Liver (tissue), 9 donors: ENCODE measurements around the gene CRYGS. TPM values are rescaled to one million over a fixed set of nuclear protein-coding genes. Genes with fewer than 3 reads are reported as not detected.

Experiments used
- DNase-seq: peaks from one replicate; pipeline ENCODE4 v3.0.0-alpha.2; 2017; ENCODE audit warnings: low spot score
- H3K27ac ChIP-seq, 2 donors: one replicate each; pipeline ENCODE4 v1.7.0; 2013; ENCODE audit warnings: inconsistent platforms in 2 of 2, low read length in 2 of 2, control low read depth in 1 of 2, low read depth in 1 of 2, mild to moderate bottlenecking in 1 of 2
- H3K27me3 ChIP-seq, 4 donors: one replicate each; pipeline versions ENCODE4 v1.6.1 to v1.7.0; 2013; ENCODE audit warnings: low read length in 3 of 4, inconsistent platforms in 1 of 4, mild to moderate bottlenecking in 1 of 4, moderate library complexity in 1 of 4; ENCODE audit not compliant: control insufficient read depth in 4 of 4, insufficient read depth in 4 of 4
- H3K36me3 ChIP-seq, 4 donors: one replicate each; pipeline versions ENCODE4 v1.6.1 to v1.7.0; 2013; ENCODE audit warnings: low read length in 3 of 4, mild to moderate bottlenecking in 3 of 4, low read depth in 1 of 4, moderate library complexity in 1 of 4; ENCODE audit not compliant: control insufficient read depth in 4 of 4, insufficient read depth in 3 of 4
- H3K4me1 ChIP-seq, 4 donors: one replicate each; pipeline versions ENCODE4 v1.6.1 to v1.7.0; 2013; ENCODE audit warnings: low read length in 3 of 4, mild to moderate bottlenecking in 3 of 4, moderate library complexity in 1 of 4; ENCODE audit not compliant: control insufficient read depth in 4 of 4, insufficient read depth in 4 of 4
- H3K4me3 ChIP-seq, 3 donors: one replicate each; pipeline versions ENCODE4 v1.6.1 to v1.7.0; 2013; ENCODE audit warnings: low read length in 3 of 3, control low read depth in 1 of 3, low read depth in 1 of 3, mild to moderate bottlenecking in 1 of 3
- H3K9ac ChIP-seq, 2 donors: one replicate each; pipeline ENCODE4 v1.7.0; 2013; ENCODE audit warnings: low read length in 2 of 2, mild to moderate bottlenecking in 2 of 2, moderate library complexity in 2 of 2, control low read depth in 1 of 2, low read depth in 1 of 2
- H3K9me3 ChIP-seq, 4 donors: one replicate each; pipeline versions ENCODE4 v1.6.1 to v1.7.0; 2013; ENCODE audit warnings: low read length in 3 of 4; ENCODE audit not compliant: control insufficient read depth in 4 of 4
- CTCF ChIP-seq: fragments of 150-350 bp; IDR thresholded peaks from 2 replicates; pipeline ENCODE4 v1.5.1; 2017; ENCODE audit warnings: improper control_type of control experiment, low read depth, low read length; ENCODE audit not compliant: missing input control
- EGR1 ChIP-seq, 2 donors: IDR thresholded peaks; 2 replicates each; pipeline ENCODE4 v1.6.1; 2016 to 2018; ENCODE audit warnings: antibody characterized with exemption in 2 of 2, low read depth in 2 of 2
- FOXA1 ChIP-seq: IDR thresholded peaks from 2 replicates; pipeline ENCODE4 v1.6.1; 2016; ENCODE audit warnings: antibody characterized with exemption
- FOXA2 ChIP-seq: IDR thresholded peaks from 2 replicates; pipeline ENCODE4 v1.6.1; 2016; ENCODE audit warnings: antibody characterized with exemption
- GABPA ChIP-seq, 2 donors: IDR thresholded peaks in 1 of 2; conservative IDR thresholded peaks in 1 of 2; 2 replicates each; pipeline ENCODE4 v1.6.1; 2016; ENCODE audit warnings: antibody characterized with exemption in 2 of 2, mild to moderate bottlenecking in 1 of 2, moderate library complexity in 1 of 2
- HNF4A ChIP-seq, 2 donors: conservative IDR thresholded peaks; 2 replicates each; pipeline ENCODE4 v1.6.1; 2016; ENCODE audit warnings: antibody characterized with exemption in 2 of 2, mild to moderate bottlenecking in 2 of 2
- HNF4G ChIP-seq: IDR thresholded peaks from 2 replicates; pipeline ENCODE4 v1.6.1; 2016; ENCODE audit warnings: antibody characterized with exemption
- JUND ChIP-seq, 2 donors: IDR thresholded peaks; 2 replicates each; pipeline ENCODE4 v1.6.1; 2016; ENCODE audit warnings: antibody characterized with exemption in 2 of 2
- NR2F2 ChIP-seq: IDR thresholded peaks from 2 replicates; pipeline ENCODE4 v1.6.1; 2016; ENCODE audit warnings: antibody characterized with exemption
- RAD21 ChIP-seq, 2 donors: IDR thresholded peaks; 2 replicates each; pipeline ENCODE4 v1.6.1; 2016; ENCODE audit warnings: antibody characterized with exemption in 2 of 2, mild to moderate bottlenecking in 2 of 2
- RXRA ChIP-seq, 2 donors: IDR thresholded peaks; 2 replicates each; pipeline ENCODE4 v1.6.1; 2017 to 2018; ENCODE audit warnings: antibody characterized with exemption in 2 of 2, mild to moderate bottlenecking in 1 of 2
- SP1 ChIP-seq: IDR thresholded peaks from 2 replicates; pipeline ENCODE4 v1.6.1; 2018; ENCODE audit warnings: antibody characterized with exemption, mild to moderate bottlenecking
- TAF1 ChIP-seq: conservative IDR thresholded peaks from 2 replicates; pipeline ENCODE4 v1.6.1; 2016; ENCODE audit warnings: antibody characterized with exemption, mild to moderate bottlenecking
- YY1 ChIP-seq: IDR thresholded peaks from 2 replicates; pipeline ENCODE4 v1.6.1; 2016; ENCODE audit warnings: antibody characterized with exemption, mild to moderate bottlenecking
- WGBS: extraction: QIAGEN DNeasy Blood & Tissue Kit; methylation state at CpG from one replicate; pipeline ENCODE4 v1.1.7; 2013; 5-methylcytosine and 5-hydroxymethylcytosine counted together
- polyA plus RNA-seq, 2 donors: library from polyadenylated mRNA; stranded (reverse) in 1 of 2; unstranded in 1 of 2; fragments of 200-250 nt in 1 of 2; fragments of >200 nt in 1 of 2; fragmentation: Nextera tagmentation in 1 of 2; extraction: Ambion mirVana in 1 of 2; gene quantifications; one replicate each; pipeline versions ENCODE4 v1.2.1 to v1.2.3, GENCODE V29; 2013 to 2015
- total RNA-seq, 2 donors: library from RNA; depleted of rRNA; stranded (reverse); fragments of >200 nt; gene quantifications; one replicate each; pipeline ENCODE4 v1.2.3, GENCODE V29; 2014
- TF ChIP-seq, protein P1 (sequence below): IDR thresholded peaks from 2 replicates; pipeline ENCODE4 v1.6.1; 2016; ENCODE audit warnings: antibody characterized with exemption
- TF ChIP-seq, protein P2 (sequence below): IDR thresholded peaks from 2 replicates; pipeline ENCODE4 v1.6.1; 2016; ENCODE audit warnings: antibody characterized with exemption
- TF ChIP-seq, protein P3 (sequence below): IDR thresholded peaks from 2 replicates; pipeline ENCODE4 v1.6.1; 2016; ENCODE audit warnings: antibody characterized with exemption
- TF ChIP-seq, protein P4 (sequence below): IDR thresholded peaks from 2 replicates; pipeline ENCODE4 v1.6.1; 2016; ENCODE audit warnings: antibody characterized with exemption, mild to moderate bottlenecking
- donor health status: healthy.
- donor health status: healthy.
- donor health status: healthy.
- donor health status: healthy.
- donor health status: healthy.

CRYGS gene
- total and polyA plus RNA-seq, 4 donors: 0.53 to 3.6 (median 1.2) TPM

DNA sequence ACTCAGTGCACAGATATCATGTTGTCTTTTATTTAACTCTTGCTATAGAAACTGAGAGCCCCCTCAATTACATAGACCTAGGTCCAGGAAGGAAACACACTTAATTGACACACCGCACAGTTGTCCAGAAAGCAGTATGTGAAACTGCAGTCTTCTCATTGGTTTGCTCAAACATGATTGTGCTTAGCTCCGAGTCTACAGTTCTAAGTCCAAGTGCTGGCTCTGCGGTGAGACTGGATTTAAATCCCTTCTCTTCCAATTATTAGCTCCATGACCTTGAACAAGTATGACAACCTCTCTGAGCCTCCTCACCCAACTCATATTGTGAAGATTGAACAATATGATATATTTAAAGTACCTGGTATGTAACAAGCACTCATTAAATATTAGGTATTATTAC is 49.7 kb upstream of the CRYGS start (continued):
- TF ChIP-seq CTCF (no peak), RAD21 (IDR thresholded peaks at IDR 0.05) (no peak), TAF1 (no peak), NR2F2 (no peak), HNF4G (peak; percentile 38), JUND (IDR thresholded peaks at IDR 0.05) (peak in 1 of 2 donors; percentile 19)
- TF ChIP-seq, protein P1, sequence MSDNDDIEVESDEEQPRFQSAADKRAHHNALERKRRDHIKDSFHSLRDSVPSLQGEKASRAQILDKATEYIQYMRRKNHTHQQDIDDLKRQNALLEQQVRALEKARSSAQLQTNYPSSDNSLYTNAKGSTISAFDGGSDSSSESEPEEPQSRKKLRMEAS: no peak
- TF ChIP-seq, protein P2, sequence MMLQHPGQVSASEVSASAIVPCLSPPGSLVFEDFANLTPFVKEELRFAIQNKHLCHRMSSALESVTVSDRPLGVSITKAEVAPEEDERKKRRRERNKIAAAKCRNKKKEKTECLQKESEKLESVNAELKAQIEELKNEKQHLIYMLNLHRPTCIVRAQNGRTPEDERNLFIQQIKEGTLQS: no peak

GRCh38 chr3:186592682-186593081 is 48.5 kb upstream of the CRYGS start:
- Histone ChIP-seq H3K27ac (no peak overlapping the region), H3K4me1 (peaks cover 10 to 45% (median 31%) of the 10 kb centered on the region in 4 donors), H3K4me3 (no peak overlapping the region), H3K9me3 (no peaks in the 10 kb centered on the region), H3K27me3 (no peaks in the 10 kb centered on the region), H3K36me3 (no peaks in the 10 kb centered on the region), H3K9ac (no peak overlapping the region)
- DNase-seq: no peak
- WGBS: 95% methylated on average over 4 of the region's 4 CpGs
- no peak for TF ChIP-seq EGR1 (IDR thresholded peaks at IDR 0.05; ENCODE audit: low read depth in 2 of 2)
- TF ChIP-seq HNF4G: no peak
- no peak for TF ChIP-seq FOXA2
- TF ChIP-seq, protein P1: no peak
- TF ChIP-seq RAD21 (IDR thresholded peaks at IDR 0.05): no peak
- TF ChIP-seq GABPA (IDR thresholded peaks at IDR 0.05 in 1 of 2, conservative IDR thresholded peaks at IDR 0.05 in 1 of 2): no peak
- TF ChIP-seq HNF4A (conservative IDR thresholded peaks at IDR 0.05): no peak
- TF ChIP-seq NR2F2: no peak
- no peak for TF ChIP-seq SP1
- no peak for TF ChIP-seq YY1
- no peak for TF ChIP-seq FOXA1
- no peak for TF ChIP-seq RXRA (IDR thresholded peaks at IDR 0.05)
- TF ChIP-seq, protein P3, sequence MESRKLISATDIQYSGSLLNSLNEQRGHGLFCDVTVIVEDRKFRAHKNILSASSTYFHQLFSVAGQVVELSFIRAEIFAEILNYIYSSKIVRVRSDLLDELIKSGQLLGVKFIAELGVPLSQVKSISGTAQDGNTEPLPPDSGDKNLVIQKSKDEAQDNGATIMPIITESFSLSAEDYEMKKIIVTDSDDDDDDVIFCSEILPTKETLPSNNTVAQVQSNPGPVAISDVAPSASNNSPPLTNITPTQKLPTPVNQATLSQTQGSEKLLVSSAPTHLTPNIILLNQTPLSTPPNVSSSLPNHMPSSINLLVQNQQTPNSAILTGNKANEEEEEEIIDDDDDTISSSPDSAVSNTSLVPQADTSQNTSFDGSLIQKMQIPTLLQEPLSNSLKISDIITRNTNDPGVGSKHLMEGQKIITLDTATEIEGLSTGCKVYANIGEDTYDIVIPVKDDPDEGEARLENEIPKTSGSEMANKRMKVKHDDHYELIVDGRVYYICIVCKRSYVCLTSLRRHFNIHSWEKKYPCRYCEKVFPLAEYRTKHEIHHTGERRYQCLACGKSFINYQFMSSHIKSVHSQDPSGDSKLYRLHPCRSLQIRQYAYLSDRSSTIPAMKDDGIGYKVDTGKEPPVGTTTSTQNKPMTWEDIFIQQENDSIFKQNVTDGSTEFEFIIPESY: no peak
- TF ChIP-seq, protein P4, sequence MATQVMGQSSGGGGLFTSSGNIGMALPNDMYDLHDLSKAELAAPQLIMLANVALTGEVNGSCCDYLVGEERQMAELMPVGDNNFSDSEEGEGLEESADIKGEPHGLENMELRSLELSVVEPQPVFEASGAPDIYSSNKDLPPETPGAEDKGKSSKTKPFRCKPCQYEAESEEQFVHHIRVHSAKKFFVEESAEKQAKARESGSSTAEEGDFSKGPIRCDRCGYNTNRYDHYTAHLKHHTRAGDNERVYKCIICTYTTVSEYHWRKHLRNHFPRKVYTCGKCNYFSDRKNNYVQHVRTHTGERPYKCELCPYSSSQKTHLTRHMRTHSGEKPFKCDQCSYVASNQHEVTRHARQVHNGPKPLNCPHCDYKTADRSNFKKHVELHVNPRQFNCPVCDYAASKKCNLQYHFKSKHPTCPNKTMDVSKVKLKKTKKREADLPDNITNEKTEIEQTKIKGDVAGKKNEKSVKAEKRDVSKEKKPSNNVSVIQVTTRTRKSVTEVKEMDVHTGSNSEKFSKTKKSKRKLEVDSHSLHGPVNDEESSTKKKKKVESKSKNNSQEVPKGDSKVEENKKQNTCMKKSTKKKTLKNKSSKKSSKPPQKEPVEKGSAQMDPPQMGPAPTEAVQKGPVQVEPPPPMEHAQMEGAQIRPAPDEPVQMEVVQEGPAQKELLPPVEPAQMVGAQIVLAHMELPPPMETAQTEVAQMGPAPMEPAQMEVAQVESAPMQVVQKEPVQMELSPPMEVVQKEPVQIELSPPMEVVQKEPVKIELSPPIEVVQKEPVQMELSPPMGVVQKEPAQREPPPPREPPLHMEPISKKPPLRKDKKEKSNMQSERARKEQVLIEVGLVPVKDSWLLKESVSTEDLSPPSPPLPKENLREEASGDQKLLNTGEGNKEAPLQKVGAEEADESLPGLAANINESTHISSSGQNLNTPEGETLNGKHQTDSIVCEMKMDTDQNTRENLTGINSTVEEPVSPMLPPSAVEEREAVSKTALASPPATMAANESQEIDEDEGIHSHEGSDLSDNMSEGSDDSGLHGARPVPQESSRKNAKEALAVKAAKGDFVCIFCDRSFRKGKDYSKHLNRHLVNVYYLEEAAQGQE: no peak
